Epidermal melanocyte (primary cell): ENCODE data around the gene RGS9.
"Not testable (repeated sequence)": the region's sequence is repeated elsewhere in the genome, so short reads cannot be mapped to it uniquely, and the experiment has no call there.

ENCODE experiments used
- DNase-seq: peaks from one replicate; pipeline ENCODE4 v3.0.0; 2011; ENCODE audit warnings: low spot score; ENCODE audit not compliant: insufficient read length

RGS9 gene

GRCh38 chr17:65207448-65207847, 70.3 kb downstream of the RGS9 start:
- DNase-seq = not testable (repeated sequence)

GRCh38 chr17:65208717-65209116, 71.5 kb downstream of the RGS9 start:
- no peak for DNase-seq

GRCh38 chr17:65218261-65218660, 81.1 kb downstream of the RGS9 start:
- DNase-seq = no peak

GRCh38 chr17:65219124-65219523, 82.0 kb downstream of the RGS9 start:
- DNase-seq = no peak

GRCh38 chr17:65219707-65220106, 82.5 kb downstream of the RGS9 start:
- no peak for DNase-seq

GRCh38 chr17:65220732-65221131, 83.6 kb downstream of the RGS9 start:
- no peak for DNase-seq

- DNase-seq = no peak
Measured at GRCh38 chr17:65222214-65222738, 85.1 kb downstream of the RGS9 start.

- no peak for DNase-seq
Measured at GRCh38 chr17:65225061-65225460, 87.9 kb downstream of the RGS9 start.

- no peak for DNase-seq
Measured at GRCh38 chr17:65226227-65226626, 89.1 kb downstream of the RGS9 start.

GRCh38 chr17:65227637-65228036, 90.5 kb downstream of the RGS9 start:
- no peak for DNase-seq

- no peak for DNase-seq
Measured at GRCh38 chr17:65228287-65228686, 91.1 kb downstream of the RGS9 start.

- no peak for DNase-seq
Measured at GRCh38 chr17:65228734-65229620, 91.8 kb downstream of the RGS9 start.

GRCh38 chr17:65229621-65229995, 92.4 kb downstream of the RGS9 start:
- DNase-seq = no peak

GRCh38 chr17:65230040-65230439, 92.9 kb downstream of the RGS9 start:
- DNase-seq = no peak

- DNase-seq = no peak
Measured at GRCh38 chr17:65231086-65231485, 93.9 kb downstream of the RGS9 start.

- DNase-seq = peak; percentile 67
Measured at GRCh38 chr17:65231662-65232335, 94.6 kb downstream of the RGS9 start.

- no peak for DNase-seq
Measured at GRCh38 chr17:65235284-65235683, 98.1 kb downstream of the RGS9 start.

GRCh38 chr17:65236321-65236720, 99.2 kb downstream of the RGS9 start:
- no peak for DNase-seq

GRCh38 chr17:65243838-65244625, 106.9 kb downstream of the RGS9 start:
- DNase-seq = no peak

GRCh38 chr17:65246252-65246651, 109.1 kb downstream of the RGS9 start:
- no peak for DNase-seq

- DNase-seq = no peak
Measured at GRCh38 chr17:65249774-65250173, 112.6 kb downstream of the RGS9 start.

GRCh38 chr17:65254166-65254565, 117.0 kb downstream of the RGS9 start:
- no peak for DNase-seq
